Cardiac septum (tissue), 1 donor: Measurements from ENCODE around the gene MXD4. TPM values are rescaled to one million over a fixed set of nuclear protein-coding genes. Genes with fewer than 3 reads are reported as not detected.

Source experiments
- DNase-seq: peaks from one replicate; pipeline ENCODE4 v3.0.0-alpha.2; 2020; ENCODE audit warnings: low spot score
- intact Hi-C: fragments of 100-400 bp; cut with DNase I; formaldehyde crosslinking; loops from one replicate; pipeline ENCODE4 v1.14.0; 2022
- long read RNA-seq: library from polyadenylated mRNA; unstranded; transcript quantifications from one replicate; pipeline ENCODE4 v2.0.0, GENCODE V29; 2021
- total RNA-seq: library from RNA; stranded (reverse); fragmentation: NEBNext Ultra II Directional; extraction: Animal tissue kit (Norgen Biotek cat#: 25700); gene quantifications from one replicate; pipeline ENCODE4 v1.2.1, GENCODE V29; 2021
- donor health status: DM: no; HTN: no; CAD: no.

MXD4 gene
- total RNA-seq, result 37.9 TPM
- long read RNA-seq, full-length matches to known transcripts, result 109 of 140 reads
- long read RNA-seq, partial matches to known transcripts, result 6 of 140 reads
- long read RNA-seq, other reads (novel, unspliced or antisense), result 25 of 140 reads

GRCh38 chr4:2261853-2262144, at the start of gene MXD4:
MXD4 (minus strand) TSS chr4:2262109; CDS start chr4:2261980, 129 bp downstream.
- intact Hi-C loops, result loop anchor here (5.0 kb wide), 1 partner anchor 276 kb away; the partner anchor contains the start of gene FAM193A
- peak; percentile 76 for DNase-seq

DNA sequence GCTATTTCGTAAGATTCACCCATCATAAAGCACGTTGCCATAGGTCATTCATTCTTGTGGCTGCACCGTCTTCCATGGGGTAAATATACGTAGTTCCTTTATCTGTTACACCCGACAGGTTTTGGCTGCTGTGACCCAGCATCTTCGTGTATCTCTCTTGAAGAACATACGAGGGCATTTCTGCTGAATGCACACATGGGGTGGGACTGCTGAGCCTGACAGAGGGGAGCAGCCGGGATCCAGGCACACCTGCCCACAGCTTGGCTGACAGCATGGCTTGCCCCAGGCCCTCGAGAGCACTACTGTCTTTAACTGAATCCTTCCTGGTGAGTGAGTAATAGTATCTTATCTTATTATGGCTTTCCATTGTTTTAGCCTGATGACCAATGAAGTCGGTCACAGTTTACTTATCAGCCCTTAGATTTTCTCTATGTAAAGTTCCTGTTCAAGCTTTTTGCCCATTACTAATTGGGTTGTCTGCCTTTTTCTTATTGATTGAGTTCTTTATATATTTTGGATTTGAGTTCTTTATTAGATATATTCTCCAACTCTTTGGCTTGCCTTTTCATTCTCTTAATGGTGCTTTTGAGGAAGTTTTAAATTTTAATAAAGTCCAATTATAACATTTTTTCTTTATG, 45.0 kb upstream of the MXD4 start:
- intact Hi-C loops, result no loop called here

DNA sequence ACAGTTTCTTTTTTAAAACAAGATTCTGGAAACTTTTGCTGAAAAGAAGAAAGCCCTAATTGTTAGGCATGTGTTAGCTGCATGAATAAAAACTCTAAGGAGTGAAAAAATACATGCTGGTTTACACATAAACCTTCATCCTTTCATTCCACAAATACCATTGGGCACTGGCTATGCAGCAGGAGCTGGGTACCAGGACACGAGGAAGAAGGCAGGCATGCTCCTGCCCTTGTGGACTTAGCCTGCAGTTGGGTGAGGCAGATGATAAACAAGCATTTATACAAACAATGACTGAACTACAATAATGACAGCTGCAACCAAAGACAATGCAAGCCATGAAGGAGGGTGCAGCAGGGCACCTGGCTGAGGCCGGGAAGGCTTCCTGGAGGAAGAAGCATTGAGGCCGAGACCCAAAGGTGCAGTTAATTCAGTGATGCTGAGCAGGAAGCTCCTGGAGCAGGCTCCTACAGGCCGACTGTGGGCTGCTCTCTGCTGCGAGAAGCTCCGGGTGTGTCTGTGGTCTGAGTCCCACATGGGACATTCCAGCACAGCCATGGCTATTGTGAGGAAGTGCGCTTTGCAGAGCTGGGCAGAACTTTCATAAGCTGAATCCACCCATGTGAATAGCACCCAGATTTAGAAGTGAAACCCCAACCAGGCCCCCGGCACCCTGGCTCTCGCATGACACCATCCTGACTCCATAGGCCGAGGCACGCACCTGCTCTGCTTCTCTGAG, 44.0 kb upstream of the MXD4 start:
- intact Hi-C loops, result no loop called here
- DNase-seq, result no peak

More for the DNA sequence above, 45.0 kb upstream of the MXD4 start:
- no peak for DNase-seq

DNA sequence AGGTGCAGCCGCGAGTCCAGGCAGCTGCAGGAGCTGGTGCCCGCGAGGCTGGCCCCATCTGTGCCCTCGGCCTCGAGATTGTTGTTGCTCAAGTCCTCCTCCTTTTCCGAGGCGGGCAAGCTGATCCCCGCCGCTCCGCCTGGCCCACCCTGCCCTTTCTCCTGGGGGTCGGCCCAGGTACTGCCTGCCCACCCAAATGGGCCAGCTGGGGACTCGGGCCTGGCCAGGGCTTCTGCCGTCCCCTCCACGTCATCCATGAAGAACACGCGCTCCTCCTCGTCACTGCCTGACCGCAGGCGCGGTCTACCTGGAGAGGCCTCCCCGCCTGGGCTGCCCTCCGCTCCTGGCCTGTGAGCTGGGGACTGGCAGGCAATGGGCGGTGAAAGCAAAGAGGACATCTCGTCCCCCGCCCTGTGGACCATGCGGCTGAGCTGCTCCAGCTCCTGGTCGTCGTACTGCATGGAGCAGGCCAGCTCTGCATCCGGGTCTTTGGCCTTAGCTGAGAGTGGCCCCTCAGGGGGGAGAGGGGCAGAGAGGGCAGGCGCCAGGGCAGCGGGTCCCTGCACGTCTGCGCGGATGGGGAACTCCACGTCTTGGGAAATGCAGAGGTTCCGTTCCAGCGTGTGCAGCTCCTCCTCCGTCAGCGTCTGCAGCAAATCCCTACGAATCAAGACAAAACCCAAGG, 43.1 kb upstream of the MXD4 start:
- intact Hi-C loops, result no loop called here
- DNase-seq, result no peak

- DNase-seq, result no peak
- intact Hi-C loops, result no loop called here
Measured at GRCh38 chr4:2304321-2304876, 42.5 kb upstream of the MXD4 start.

DNA sequence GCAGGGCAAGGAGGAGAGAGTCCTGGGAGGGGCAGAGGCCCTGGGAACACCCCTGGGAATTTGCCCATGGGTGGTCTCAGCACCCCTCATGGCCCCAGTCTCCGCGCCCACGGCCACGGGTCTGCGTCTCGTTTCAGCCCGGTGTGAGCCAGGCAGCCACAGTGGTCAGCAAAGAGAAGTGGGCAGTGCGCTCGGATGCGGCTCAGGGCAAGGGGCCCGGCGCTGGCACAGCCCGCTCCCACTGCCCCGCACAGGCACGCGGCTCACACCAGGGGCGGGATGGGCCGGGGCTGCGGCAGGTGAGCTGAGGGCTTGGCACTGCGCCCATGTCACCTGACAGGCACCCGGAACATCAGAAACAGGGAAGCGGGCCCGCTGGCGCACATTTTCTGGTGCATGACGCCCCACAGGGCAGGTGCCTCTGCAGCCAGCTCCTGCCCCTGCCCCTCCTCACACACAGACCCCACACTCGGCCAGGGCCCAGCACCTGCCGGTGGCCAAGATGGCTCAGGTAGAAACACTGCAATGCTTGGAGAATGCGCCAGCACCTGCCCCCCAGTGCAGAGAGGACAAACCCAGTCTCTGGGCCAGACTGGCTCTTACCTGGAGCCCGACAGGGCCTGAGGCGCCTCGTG, 41.9 kb upstream of the MXD4 start:
- DNase-seq, result no peak
- intact Hi-C loops, result no loop called here

DNA sequence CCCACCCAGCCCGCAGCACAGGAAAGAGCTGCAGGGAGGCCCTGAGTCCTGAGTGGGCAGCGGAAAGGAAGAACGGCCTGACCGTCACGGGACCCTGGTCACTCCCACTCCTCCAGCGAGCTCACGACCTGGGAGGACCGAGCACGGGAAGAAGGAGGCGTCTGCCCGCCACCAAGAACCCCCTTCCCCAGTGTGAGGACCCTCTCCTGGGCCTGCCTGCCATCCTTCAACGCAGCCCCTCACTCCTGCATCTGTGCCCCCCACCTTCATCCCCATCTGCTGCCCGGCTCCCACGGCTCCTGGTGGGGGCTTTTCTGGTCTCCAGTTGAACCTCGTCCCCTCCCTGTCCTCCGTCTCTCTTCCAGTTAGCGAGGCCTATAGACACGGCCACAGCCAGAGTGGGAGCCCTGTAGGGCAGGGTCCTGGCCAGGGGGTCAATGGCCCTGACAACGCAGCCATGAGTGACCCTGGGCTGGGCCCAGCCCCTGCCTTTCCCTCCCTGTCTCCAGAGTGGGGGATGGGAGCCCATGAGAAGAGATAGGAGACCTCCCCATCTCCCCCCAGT, 41.3 kb upstream of the MXD4 start:
- intact Hi-C loops, result no loop called here
- DNase-seq, result no peak

DNA sequence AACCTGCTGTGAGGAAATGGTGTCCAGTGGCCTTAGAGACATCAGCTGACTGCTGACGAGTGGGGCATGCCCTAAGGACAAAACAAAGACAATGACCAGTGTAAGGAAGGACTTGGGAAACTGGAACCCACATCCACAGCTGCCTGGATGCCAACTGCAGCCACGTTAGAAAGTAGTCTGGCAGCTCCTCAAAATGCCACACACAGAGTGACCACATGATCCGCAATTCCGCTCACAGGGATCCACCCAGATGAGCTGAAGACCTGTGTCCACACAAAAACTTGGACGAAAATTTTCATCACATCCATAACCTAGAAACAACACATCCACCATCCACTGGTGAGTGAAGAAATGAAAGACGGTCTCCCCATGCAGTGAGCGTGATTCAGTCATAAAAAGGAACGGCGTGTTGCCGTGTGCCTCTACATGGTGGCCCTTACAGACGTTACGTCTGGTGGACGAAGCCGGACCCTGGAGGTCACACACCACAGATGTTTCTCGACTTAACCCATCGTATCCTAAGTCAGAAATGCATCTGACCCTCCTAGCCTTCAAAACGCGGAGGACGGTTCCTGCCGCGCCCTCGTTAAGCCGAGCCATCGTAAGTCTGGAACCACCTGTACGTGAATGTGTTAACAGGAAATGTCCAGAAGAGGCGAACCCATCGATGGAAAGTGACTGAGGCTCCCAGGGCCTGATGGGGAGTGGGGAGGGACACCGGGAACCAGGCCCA, 40.6 kb upstream of the MXD4 start:
- DNase-seq, result no peak
- intact Hi-C loops, result no loop called here

DNA sequence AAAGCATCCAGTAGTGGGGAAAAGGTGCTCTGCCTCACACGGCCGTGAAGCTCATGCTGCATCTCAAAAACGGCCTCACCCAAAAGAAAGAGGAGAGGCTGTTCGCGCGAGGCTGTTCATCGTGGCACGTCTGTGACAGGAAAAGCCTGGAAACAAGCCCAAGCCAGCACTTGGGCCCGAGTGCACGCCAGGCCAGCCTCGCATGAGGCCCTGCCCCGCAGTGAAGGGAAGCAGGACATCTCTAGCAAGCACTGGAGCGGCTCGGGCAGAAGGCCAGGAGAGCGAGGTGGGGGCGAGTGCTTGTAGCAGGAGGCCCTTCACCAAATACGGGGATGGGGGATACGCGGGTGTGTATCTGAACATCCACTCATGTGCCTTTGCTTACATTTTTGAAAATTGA, 39.9 kb upstream of the MXD4 start:
- DNase-seq, result no peak
- intact Hi-C loops, result no loop called here

GRCh38 chr4:2301225-2301642, 39.3 kb upstream of the MXD4 start:
- intact Hi-C loops, result no loop called here
- DNase-seq, result no peak

GRCh38 chr4:2300431-2301224, 38.7 kb upstream of the MXD4 start:
- no peak for DNase-seq
- intact Hi-C loops, result no loop called here

- intact Hi-C loops, result no loop called here
- no peak for DNase-seq
Measured at GRCh38 chr4:2299794-2300193, 37.9 kb upstream of the MXD4 start.

DNA sequence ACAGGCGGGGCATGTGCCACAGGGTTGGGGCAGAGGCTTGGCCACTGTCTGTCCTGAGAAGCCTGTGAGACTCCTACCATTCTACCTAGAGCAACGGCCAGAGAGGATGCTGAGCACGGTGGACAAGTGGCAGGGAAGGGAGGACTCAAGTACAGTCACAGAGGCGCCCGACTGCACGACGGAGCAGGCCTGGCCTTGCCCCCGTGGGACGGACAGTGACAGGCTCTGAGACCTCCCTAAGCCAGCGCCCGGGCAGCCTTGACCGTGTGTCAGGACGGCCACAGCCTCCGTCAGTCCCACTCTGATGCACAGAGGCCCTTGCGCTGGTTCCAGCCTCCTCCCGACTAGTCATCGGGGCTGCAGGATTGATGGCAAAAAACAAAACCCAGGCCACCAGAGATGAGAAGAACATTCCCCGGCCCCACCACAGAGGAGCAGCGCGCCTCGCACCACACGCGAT, 36.7 kb upstream of the MXD4 start:
- no peak for DNase-seq
- intact Hi-C loops, result no loop called here

- no peak for DNase-seq
- intact Hi-C loops, result no loop called here
Measured at GRCh38 chr4:2297606-2298531, 36.0 kb upstream of the MXD4 start.

- intact Hi-C loops, result no loop called here
- DNase-seq, result no peak
Measured at GRCh38 chr4:2296631-2297601, 35.0 kb upstream of the MXD4 start.

DNA sequence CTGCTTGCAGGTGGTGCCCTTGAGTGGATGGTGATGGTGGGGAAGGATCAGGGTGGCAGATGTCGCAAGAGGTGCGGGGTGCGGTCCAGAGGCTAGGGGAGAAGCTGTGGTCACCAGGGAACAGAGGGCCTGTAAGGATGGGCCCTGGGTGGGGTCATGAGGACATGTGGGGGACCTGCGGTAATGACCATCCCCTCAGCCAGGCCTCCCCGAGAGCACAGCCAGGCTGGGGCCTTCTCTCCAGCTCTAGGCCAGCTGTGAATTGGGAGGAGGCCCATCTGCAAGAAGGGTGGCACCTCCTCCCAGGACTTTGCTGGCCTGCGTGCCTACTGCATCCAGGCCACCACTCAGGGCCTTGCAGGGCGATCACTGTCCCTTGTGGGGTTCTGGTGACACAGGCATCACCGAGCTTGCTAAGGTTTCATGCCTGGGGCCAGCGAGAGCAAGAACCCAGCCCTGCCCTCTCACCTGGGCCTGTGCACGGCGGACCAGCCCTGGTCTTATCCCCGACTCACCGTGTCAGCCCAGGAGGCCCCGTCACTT, 34.1 kb upstream of the MXD4 start:
- intact Hi-C loops, result no loop called here
- no peak for DNase-seq
